Endothelial cell of hepatic sinusoid (primary cell): ENCODE results near the gene SIGMAR1.
"Not testable (repeated sequence)": the region's sequence is repeated elsewhere in the genome, so short reads cannot be mapped to it uniquely, and the experiment has no call there.

Experiments used
- in situ Hi-C: cut with HindIII; loops from 2 replicates; pipeline ENCODE4 v1.10.0; 2017; ENCODE audit warnings: low sequenced_read_pairs

SIGMAR1 gene

GRCh38 chr9:34655394-34655793 lies 17.8 kb upstream of the SIGMAR1 start:
- in situ Hi-C loops, result no loop called here

GRCh38 chr9:34654323-34655051 lies 16.9 kb upstream of the SIGMAR1 start:
- in situ Hi-C loops, result no loop called here

- in situ Hi-C loops, result no loop called here
Observed at GRCh38 chr9:34653151-34654072, 15.8 kb upstream of the SIGMAR1 start.

GRCh38 chr9:34652602-34653000 lies 15.0 kb upstream of the SIGMAR1 start:
- in situ Hi-C loops, result no loop called here

- in situ Hi-C loops, result no loop called here
Observed at GRCh38 chr9:34651876-34652601, 14.5 kb upstream of the SIGMAR1 start, which contains the start of gene IL11RA. IL11RA (plus strand) TSS chr9:34652185; CDS start chr9:34655218, 3,033 bp downstream.

GRCh38 chr9:34651321-34651720 lies 13.7 kb upstream of the SIGMAR1 start:
- in situ Hi-C loops, result no loop called here

GRCh38 chr9:34650816-34651215 lies 13.2 kb upstream of the SIGMAR1 start:
- in situ Hi-C loops, result no loop called here

GRCh38 chr9:34648673-34649072 lies 11.1 kb upstream of the SIGMAR1 start:
- in situ Hi-C loops, result no loop called here

- in situ Hi-C loops, result no loop called here
Observed at GRCh38 chr9:34647651-34648050, 10.1 kb upstream of the SIGMAR1 start.

- in situ Hi-C loops, result no loop called here
Observed at GRCh38 chr9:34647084-34647403, 9.5 kb upstream of the SIGMAR1 start.

GRCh38 chr9:34646211-34647083 lies 8.9 kb upstream of the SIGMAR1 start, which contains the start of gene GALT:
GALT (plus strand) TSS chr9:34646675; CDS start chr9:34646705, 30 bp downstream.
- in situ Hi-C loops, result no loop called here

GRCh38 chr9:34644766-34645314 lies 7.3 kb upstream of the SIGMAR1 start:
- in situ Hi-C loops, result no loop called here

- in situ Hi-C loops, result no loop called here
Observed at GRCh38 chr9:34642679-34643078, 5.1 kb upstream of the SIGMAR1 start.

GRCh38 chr9:34639322-34639721 lies 1.7 kb upstream of the SIGMAR1 start:
- in situ Hi-C loops, result not testable (repeated sequence)

- in situ Hi-C loops, result no loop called here
Observed at GRCh38 chr9:34638138-34638445, 505 bp upstream of the SIGMAR1 start.

- in situ Hi-C loops, result no loop called here
Observed at GRCh38 chr9:34636791-34637355, 714 bp downstream of the SIGMAR1 start.

GRCh38 chr9:34635556-34635955 lies 2.0 kb downstream of the SIGMAR1 start:
- in situ Hi-C loops, result no loop called here

GRCh38 chr9:34634551-34635248 lies 2.9 kb downstream of the SIGMAR1 start:
- in situ Hi-C loops, result no loop called here

GRCh38 chr9:34633851-34634550 lies 3.6 kb downstream of the SIGMAR1 start:
- in situ Hi-C loops, result no loop called here
